Stimulated activated CD4-positive, alpha-beta T cell treated with anti-CD3 and anti-CD28 coated beads, TNF-alpha, amount 100 ng/mL, for 1 hour (primary cell): Measurements from ENCODE around the gene GARIN5B.

Source experiments
- DNase-seq, 3 donors: peaks; one replicate each; pipeline ENCODE4 v3.0.0-alpha.2; 2020; ENCODE audit warnings: low read depth in 3 of 3, low spot score in 1 of 3

GARIN5B gene

GRCh38 chr19:55324662-55325061, 38.4 kb downstream of the GARIN5B start:
- DNase-seq: no peak

DNA sequence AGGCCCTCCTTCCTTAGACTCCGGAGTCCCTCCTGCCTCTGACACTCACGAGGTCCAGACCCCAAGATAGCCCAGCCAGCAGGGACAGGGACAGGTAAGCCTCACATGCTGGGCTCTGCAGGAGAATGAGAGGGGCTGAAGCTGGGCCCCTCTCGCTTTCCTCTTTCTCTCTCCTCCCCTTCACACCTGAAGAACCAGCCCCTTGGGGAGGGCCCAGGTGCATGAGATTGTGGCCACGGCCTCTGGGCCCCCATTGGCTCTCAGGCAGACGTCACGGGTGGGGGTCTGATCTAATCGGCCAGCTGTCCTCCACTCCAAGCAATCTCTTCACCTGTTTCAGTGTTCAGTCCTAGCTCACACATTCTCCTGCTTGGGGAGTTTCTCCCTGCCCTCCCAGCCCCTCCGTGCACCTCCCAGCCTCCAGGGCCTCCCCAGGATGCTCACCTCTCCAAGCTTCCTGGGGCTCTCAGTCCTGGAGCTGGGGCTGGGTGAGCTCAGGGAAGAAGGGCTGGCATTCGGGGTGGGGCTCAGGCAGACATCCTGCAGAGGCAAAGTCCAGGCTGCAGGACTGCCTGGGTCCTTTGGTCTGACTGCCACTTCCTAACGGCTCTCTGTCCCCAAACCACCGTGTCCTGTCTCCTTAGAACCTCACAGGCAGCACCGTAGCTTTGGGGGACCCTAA, 40.7 kb downstream of the GARIN5B start:
- DNase-seq: no peak

DNA sequence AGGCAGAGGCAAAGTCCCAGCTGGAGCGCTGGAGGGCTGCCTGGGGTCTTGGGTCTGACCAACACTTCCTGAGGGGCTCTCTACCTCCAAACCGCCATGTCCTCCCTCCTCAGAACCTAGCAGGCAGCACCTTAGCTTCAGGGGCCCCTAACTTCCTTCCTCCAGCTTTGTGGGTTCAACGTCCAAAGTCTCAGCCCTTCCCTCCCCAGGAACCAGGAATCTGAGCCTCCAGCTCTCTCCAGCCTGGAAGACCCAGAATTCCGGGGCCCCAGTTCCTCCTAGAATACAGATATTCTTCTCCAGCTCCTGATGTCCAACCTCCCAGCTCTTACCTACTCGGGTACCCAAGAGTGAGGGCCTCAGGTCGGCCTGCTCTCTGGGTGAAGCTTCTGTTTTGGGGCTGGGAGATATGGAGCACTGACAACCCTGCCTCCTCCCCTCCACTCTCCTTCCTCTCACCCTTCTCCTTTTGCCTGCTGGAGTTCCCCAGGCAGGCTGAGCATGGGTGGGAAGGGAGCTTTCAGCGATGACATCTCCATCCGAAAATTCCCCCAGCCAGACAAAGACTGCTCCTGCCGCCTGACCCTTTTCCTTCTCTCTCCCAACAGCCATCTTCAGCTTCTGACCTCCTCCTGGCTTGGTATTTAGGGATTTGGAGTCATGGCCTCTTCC, 41.5 kb downstream of the GARIN5B start:
- no peak for DNase-seq

- DNase-seq: no peak
Observed at GRCh38 chr19:55320844-55321419, 42.1 kb downstream of the GARIN5B start.

GRCh38 chr19:55319785-55320184, 43.3 kb downstream of the GARIN5B start:
- DNase-seq: no peak

GRCh38 chr19:55316646-55317045, 46.4 kb downstream of the GARIN5B start:
- DNase-seq: no peak

DNA sequence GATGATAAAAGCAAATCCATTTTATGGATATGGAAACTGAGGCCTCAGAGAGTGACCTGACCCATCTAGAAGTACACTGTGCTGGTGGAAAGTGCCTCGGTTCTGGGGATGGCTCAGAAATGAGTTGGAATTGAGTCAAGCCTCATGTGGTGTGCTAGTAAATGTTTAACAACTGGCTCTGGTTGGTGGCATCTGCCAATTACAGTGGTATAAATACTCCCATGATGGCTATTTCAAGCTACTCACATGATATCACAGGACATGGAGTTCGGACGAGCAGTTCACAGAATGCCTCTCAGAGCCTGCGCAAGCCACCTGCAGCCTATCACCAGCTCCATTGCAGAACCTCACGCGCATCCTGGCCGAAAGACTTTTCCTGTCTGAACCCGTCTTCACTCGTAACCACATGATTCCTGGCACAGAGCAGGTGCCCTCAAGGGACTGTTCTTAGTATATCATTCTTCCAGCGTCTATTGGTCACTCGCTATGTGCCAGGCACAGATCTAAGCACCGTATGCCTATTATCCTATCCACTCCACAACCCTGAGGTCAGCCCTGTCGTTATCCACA, 47.0 kb downstream of the GARIN5B start:
- no peak for DNase-seq

DNA sequence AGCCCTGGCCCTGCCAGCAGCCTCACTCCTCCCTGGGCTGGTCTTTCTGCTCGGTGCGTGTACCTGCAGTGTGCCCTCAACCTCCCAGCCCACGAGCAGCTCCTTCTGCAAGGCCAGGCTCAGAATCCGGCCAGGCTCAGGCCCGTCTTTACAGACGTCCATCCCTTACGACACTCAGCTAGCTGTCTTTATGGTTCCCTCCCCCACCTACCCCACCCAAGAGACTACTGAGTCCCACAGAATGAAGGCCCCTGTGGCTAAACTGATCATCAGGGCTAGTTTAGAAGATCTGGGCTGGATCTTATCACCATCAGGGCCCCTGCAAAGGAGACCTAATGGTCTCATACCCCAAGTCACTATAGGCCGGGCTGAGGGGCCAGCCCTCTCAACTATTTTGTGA, 48.7 kb downstream of the GARIN5B start:
- no peak for DNase-seq

DNA sequence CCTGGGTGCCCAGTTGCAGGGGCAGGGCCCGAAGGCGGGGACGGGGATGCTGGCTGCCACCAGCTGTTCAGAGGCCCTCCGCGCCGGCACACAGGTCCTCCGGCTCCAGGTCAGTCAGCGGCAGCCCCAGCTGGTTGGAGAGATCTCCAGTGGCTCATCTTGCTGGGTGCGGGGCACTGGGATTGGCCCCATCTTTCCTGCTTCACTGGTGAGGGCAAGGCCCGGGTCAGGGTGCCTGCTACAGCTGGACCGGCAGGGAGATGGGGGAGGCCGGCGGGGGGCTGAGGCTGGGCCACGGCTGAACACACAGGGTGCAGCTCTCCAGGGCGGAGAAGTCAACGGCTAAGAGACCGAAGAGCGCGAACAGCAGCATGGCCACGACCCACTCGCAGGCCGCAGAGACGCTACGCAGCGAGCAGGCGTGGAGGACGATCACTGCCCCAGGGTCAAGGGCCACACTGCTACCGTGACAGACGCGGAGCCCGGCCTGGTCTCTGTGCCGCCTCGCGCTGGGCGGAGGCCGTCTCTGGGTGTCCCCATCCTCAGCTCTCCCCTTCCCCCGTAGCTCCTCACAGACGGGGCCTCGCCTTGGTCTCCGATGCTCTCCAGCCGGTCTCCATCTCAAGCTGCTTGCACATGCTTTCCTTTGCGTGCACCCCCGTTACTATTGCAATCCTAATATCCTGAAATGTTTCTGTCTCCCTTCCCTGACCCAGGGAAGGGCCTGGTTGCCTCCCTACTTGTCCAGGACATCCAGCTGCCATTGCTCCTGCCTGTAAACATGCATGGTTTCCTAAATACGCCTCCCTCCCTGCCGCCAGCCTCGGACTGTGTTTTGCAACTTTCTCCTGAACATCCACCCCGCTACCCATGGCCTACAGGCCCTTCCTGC, 50.2 kb downstream of the GARIN5B start:
- DNase-seq: no peak

DNA sequence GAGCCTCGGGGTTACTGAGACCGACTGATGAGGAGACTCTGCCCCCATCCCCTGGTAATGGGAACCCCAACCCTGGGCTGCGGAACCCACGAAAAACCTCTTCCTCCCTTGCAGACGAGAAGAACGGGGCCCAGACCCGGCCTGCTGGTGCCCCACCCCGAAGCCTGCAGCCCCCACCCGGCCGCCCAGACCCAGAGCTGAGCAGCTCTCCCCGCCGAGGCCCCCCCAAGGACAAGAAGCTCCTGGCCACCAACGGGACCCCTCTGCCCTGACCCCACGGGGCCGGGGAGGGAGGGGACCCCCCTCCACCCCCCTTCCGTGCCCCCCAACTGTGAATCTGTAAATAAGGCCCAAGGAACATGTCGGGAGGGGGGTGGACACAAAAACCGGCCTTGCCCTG, 51.3 kb downstream of the GARIN5B start:
- DNase-seq: no peak

- DNase-seq: no peak
Observed at GRCh38 chr19:55311397-55311796, 51.7 kb downstream of the GARIN5B start.

DNA sequence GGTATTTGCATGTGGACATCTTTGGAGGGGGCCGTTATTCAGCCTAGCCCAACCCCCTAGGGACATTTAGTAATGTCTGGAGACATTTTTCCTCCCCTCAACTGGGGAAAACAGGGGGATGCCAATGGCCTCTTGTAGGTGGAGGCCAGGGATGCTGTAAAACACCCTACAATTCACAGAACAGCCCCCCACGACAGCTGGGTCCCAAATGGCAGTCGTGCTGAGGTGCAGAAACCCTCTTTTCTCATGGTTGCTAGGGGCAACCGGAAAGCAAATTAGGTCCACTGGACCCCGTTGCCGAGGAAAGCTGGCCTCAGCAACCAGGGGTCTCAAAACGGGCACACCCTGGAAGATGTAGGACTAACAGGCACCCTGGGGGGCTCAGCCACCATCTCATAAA, 52.6 kb downstream of the GARIN5B start:
- DNase-seq: no peak

- DNase-seq: no peak
Observed at GRCh38 chr19:55309448-55309847, 53.6 kb downstream of the GARIN5B start.

DNA sequence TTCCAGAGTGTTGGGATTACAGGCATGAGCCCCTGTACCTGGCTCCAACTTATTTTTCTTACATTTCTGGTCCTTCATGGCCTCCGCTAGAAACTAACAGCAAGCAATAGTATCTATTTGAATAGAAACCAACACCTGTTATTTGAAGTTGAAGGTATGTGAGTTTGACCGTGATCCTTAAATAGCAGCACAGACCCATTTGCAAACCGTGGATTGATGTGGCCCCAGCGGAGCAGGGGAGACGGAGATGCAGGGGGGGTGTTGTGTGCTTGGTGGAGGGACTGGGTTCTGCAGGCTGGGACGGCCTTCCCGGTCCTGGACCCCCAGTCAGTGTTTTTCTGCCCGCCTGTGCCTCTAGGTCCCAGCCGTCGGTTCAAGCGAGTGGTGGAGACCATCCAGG, 54.8 kb downstream of the GARIN5B start:
- no peak for DNase-seq

GRCh38 chr19:55306712-55307111, 56.3 kb downstream of the GARIN5B start:
- no peak for DNase-seq

- DNase-seq: no peak
Observed at GRCh38 chr19:55305983-55306562, 57.0 kb downstream of the GARIN5B start.

DNA sequence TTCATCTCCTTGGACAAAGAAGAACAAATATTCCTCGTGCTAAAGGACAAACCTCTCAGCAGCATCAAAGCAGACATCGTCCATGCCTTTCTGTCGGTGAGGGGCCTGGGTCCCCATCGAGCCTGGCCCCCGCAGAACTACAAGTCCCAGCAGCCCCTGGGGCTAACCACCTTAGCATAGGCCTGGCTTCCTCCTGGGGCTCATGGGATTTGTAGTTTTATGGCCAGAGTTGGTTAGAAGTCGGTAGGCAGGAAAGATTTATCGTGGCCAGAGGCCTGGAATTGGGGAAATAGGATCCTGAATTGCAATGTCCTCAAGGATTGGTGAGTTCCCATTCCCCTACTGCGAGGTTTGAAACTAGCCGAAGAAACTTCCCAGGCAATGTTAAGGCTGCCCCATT, 57.6 kb downstream of the GARIN5B start:
- peak in 1 of 3 donors; percentile 30 for DNase-seq

DNA sequence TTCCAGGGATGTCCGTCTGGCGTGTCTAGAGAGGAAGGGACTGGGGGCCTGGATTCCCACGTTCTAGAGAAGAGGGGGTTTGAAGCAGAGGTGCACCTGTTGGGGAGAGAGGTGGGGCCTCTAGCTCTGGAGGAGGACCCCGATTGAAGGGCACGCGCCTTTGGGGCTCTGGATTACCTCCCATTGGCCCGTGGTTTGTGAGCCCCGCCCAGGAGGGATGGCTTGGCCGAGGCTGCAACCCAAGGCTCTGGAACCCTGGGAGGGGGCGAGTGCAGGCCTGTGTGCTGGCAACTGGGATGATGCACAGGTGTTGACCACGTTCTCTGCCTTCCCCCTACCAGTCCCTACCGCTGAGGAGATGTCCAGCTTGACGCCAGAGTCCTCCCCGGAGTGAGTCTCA, 58.1 kb downstream of the GARIN5B start:
- DNase-seq: no peak
